ENCODE data around the gene SGTA.

Gene SGTA

DNA sequence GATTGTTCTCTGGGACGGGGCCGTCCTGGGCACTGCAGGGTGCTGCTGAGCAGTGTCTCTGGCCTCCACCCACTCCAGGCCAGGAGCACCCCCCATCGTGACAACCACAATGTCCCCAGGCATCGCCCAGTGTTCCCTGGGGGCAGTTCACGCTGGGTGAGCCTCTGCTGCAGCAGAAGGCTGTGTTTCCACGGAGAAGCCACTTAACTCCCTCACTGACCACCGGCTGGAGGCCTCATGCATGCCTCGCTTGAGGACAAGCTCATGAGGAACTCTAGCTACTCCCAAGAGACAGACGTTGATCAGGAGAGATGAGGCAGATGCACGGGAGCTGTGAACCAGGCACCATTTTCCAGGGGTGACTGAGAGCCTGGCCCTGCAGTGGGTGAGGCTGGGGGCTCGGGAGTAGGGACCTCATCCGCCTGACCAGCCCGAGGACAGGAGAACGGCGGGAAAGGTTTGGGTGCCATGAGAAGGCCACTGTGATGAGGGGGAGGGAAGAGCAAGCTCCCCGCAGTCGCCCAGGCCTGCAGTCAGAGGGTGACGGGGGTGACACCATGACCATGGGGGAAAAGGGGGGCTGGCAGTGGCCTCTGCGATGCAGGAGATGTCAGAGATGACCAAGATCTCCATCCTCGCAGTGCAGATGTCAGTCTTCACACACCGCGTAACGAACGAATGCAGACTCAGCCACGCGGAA, 48.3 kb downstream of the SGTA start:
- no peak for DNase-seq
- Mint-ChIP-seq H3K9me3 (no peaks in the 10 kb centered on the region), H3K27me3 (no peaks in the 10 kb centered on the region), H3K4me1 (peaks cover 31% of the 10 kb centered on the region), H3K27ac (no peak overlapping the region), H3K4me3 (no peak overlapping the region)
- no peak for ATAC-seq

- Mint-ChIP-seq H3K9me3 (no peaks in the 10 kb centered on the region), H3K4me1 (peaks cover 27% of the 10 kb centered on the region), H3K27me3 (no peaks in the 10 kb centered on the region), H3K4me3 (no peak overlapping the region), H3K27ac (no peak overlapping the region)
- ATAC-seq (no peak), DNase-seq (no peak)
Observed at GRCh38 chr19:2733930-2734588, 49.0 kb downstream of the SGTA start.

- no peaks in the 10 kb centered on the region for H3K9me3 Mint-ChIP-seq
- no peak for DNase-seq
- ATAC-seq: no peak
- no peak overlapping the region for H3K4me3 Mint-ChIP-seq
- H3K4me1 Mint-ChIP-seq: peaks cover 16% of the 10 kb centered on the region
- no peak overlapping the region for H3K27ac Mint-ChIP-seq
- peaks cover under 1% of the 10 kb centered on the region for H3K27me3 Mint-ChIP-seq
Observed at GRCh38 chr19:2732883-2733282, 50.2 kb downstream of the SGTA start.

DNA sequence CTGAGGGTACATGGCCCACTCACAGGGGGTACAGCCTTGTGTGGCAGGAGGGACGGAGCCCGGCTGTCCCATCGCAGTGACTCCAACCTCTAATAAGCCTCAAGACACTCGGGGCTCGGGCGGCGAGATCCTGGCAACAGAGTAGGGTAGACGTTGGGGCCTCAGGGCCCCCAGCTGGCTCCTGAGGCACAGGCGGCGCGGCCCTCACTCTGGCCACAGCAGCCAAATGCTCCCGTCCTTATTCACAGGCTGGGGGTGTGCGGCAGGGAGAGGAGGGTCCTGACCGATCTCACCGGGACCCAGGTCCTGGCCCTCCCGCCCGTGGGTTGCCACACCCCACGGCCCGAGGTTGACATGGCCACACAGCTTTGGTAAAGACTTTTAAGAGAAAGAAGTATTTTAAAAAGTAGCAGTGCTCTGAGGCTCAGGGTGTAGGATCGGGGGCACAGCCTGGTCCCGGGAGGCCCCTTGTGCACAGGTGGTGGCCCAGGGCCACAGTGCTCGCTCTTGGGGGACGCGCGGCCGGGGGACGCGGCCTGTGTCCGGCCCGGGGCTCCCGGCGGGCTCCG, 50.8 kb downstream of the SGTA start:
- Mint-ChIP-seq H3K27me3 (peaks cover 7% of the 10 kb centered on the region), H3K4me3 (no peak overlapping the region), H3K27ac (no peak overlapping the region), H3K9me3 (no peaks in the 10 kb centered on the region), H3K4me1 (peaks cover 13% of the 10 kb centered on the region)
- peak; percentile 35 for ATAC-seq
- DNase-seq: no peak

DNA sequence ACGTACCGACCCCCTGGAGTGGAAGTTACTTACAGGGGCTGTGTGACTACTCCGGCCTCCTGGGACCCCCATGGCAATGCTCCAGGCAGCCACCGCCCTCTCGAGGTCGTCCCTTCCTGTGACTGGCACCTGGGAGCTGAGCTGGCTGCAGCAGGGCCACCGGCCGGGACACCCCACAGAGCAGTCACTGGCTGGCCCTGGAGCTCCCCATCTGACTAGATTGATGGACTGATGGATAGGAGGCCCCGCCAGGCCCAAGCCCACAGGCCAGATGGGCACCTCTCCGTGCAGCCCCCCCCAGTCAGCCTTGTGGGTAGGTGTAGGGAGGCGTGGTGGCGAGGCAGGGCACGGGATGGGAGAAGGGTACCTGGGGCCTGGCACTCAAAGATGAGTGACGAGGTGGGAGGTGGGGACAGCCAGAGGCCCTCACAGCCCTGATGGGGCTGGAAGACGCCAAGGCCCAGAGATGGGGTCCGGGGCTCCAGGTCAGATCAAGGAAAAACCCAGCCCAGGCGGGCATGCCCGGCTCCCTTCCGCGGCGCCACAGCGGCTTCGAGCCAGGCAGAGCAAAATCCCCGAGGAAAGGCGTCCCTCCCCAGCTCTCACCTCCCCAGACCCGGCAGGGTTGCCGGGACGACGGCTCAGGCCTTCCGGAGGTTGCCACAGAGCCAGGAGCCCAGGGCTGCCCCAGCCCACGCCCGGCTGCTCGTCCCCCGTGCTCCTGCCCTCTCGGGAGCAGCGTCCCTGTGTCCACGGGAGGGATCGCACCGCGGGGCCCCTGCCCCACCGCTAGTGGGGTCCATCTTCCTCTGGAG, 51.7 kb downstream of the SGTA start:
- Mint-ChIP-seq H3K4me3 (no peak overlapping the region), H3K27ac (peak overlapping the region; percentile 19 to 42), H3K27me3 (peaks cover 16% of the 10 kb centered on the region), H3K9me3 (no peaks in the 10 kb centered on the region), H3K4me1 (peaks cover 13% of the 10 kb centered on the region)
- DNase-seq (no peak), ATAC-seq (peak; percentile 18)

- DNase-seq (no peak), ATAC-seq (no peak)
- Mint-ChIP-seq H3K9me3 (no peaks in the 10 kb centered on the region), H3K4me3 (no peak overlapping the region), H3K4me1 (peaks cover 18% of the 10 kb centered on the region), H3K27ac (no peak overlapping the region), H3K27me3 (peaks cover 22% of the 10 kb centered on the region)
Observed at GRCh38 chr19:2729943-2730818, 52.9 kb downstream of the SGTA start.

GRCh38 chr19:2728783-2729387, 54.2 kb downstream of the SGTA start:
- Mint-ChIP-seq H3K27ac (no peak overlapping the region), H3K27me3 (peaks cover 30% of the 10 kb centered on the region), H3K9me3 (no peaks in the 10 kb centered on the region), H3K4me3 (no peak overlapping the region), H3K4me1 (peaks cover 12% of the 10 kb centered on the region)
- ATAC-seq: no peak
- DNase-seq: no peak

DNA sequence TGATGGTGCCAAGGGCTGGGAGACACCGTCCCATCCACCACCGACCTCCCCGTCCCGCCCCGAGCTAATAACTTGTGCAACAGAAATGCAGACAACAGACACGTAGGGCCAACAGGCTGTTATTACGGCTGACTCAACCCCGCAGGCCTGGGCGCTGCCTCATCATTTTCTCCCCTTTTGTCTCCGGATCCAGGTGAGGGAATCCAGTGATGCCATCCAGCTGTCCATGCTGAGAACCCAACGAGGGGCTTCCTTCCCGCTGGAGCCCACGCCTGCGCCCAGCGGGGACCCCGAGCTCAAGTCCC, 55.5 kb downstream of the SGTA start:
- no peak overlapping the region for H3K27ac Mint-ChIP-seq
- H3K27me3 Mint-ChIP-seq: peaks cover 43% of the 10 kb centered on the region
- ATAC-seq (no peak), DNase-seq (no peak)
- H3K9me3 Mint-ChIP-seq: no peaks in the 10 kb centered on the region
- peaks cover 12% of the 10 kb centered on the region for H3K4me1 Mint-ChIP-seq
- H3K4me3 Mint-ChIP-seq: no peak overlapping the region

DNA sequence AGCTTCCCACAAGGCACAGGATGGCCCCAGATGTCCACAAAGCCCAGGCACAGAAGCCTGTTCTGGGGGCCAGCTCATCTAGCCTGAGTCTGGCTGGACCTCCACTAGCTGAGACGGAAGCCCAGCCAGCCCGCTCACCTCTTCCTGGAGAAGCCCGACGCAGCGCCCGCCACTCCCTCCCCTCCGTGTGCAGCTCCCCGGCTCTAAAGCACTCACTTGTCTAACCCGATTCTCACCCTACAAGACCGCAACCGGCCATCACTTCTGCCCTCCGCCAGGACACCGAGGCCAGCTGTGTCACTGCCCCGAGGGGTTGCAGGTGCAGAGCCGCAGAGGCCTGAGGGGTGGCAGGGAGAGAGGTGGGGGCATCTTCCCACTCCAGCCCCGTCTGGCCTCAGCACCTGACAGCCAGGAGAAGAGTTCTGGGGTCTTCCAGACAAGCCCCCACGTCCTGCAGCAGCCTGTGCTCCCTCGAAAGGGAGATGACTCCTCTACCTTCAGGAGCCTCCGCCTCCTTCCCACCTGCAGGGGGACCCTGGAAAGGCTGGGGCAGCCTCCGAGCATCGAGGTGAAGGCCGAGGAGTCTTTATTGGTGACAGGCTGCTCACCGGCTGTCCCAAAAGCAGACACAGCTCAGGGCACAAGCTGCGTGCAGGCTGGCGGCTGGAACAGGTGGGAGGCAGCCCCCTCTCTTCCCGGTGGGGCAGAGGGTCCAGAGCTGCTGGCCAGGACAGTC, 56.0 kb downstream of the SGTA start:
- ATAC-seq: no peak
- Mint-ChIP-seq H3K4me3 (no peak overlapping the region), H3K4me1 (peaks cover 12% of the 10 kb centered on the region), H3K9me3 (no peaks in the 10 kb centered on the region), H3K27ac (peak overlapping the region in 1 of 2 donors; percentile 27), H3K27me3 (peaks cover 48% of the 10 kb centered on the region)
- no peak for DNase-seq

GRCh38 chr19:2726160-2726855, 56.8 kb downstream of the SGTA start:
- ATAC-seq: no peak
- no peak overlapping the region for H3K4me3 Mint-ChIP-seq
- no peaks in the 10 kb centered on the region for H3K9me3 Mint-ChIP-seq

GRCh38 chr19:2724148-2724557, 58.9 kb downstream of the SGTA start:
- no peak for ATAC-seq
- Mint-ChIP-seq H3K27ac (no peak overlapping the region), H3K4me3 (no peak overlapping the region), H3K4me1 (peaks cover 21% of the 10 kb centered on the region), H3K9me3 (no peaks in the 10 kb centered on the region), H3K27me3 (peaks cover 72% of the 10 kb centered on the region)
- DNase-seq: no peak

More at GRCh38 chr19:2726160-2726855, 56.8 kb downstream of the SGTA start:
- Mint-ChIP-seq H3K4me1 (peaks cover 12% of the 10 kb centered on the region), H3K27ac (no peak overlapping the region), H3K27me3 (peaks cover 56% of the 10 kb centered on the region)
- no peak for DNase-seq

GRCh38 chr19:2723747-2724146, 59.3 kb downstream of the SGTA start:
- Mint-ChIP-seq H3K4me3 (no peak overlapping the region), H3K27ac (no peak overlapping the region), H3K4me1 (peaks cover 21% of the 10 kb centered on the region), H3K9me3 (no peaks in the 10 kb centered on the region), H3K27me3 (peaks cover 76% of the 10 kb centered on the region)
- DNase-seq: no peak
- no peak for ATAC-seq

GRCh38 chr19:2723345-2723715, 59.7 kb downstream of the SGTA start:
- Mint-ChIP-seq H3K9me3 (no peaks in the 10 kb centered on the region), H3K4me1 (peaks cover 21% of the 10 kb centered on the region), H3K27ac (no peak overlapping the region), H3K4me3 (no peak overlapping the region), H3K27me3 (peaks cover 77% of the 10 kb centered on the region)
- DNase-seq: no peak
- no peak for ATAC-seq

Data from stimulated activated naive CD8-positive, alpha-beta T cell treated with anti-CD3 and anti-CD28 coated beads, Interleukin-15, amount 100 ng/mL, for 72 hours (primary cell).